Colonic mucosa (tissue), 4 donors: ENCODE data around the gene PDZD2. TPM values are rescaled to one million over a fixed set of nuclear protein-coding genes. Genes with fewer than 3 reads are reported as not detected.

ENCODE experiments used
- DNase-seq: peaks from one replicate; pipeline ENCODE4 v3.0.0-alpha.2; 2020
- H3K27ac ChIP-seq: fragments of 200-600 bp; one replicate; pipeline ENCODE4 v1.8.0; 2021
- H3K27me3 ChIP-seq: fragments of 200-600 bp; one replicate; pipeline ENCODE4 v1.8.0; 2021
- H3K36me3 ChIP-seq: fragments of 200-600 bp; one replicate; pipeline ENCODE4 v1.8.0; 2021
- H3K4me1 ChIP-seq: fragments of 200-600 bp; one replicate; pipeline ENCODE4 v1.8.0; 2021; ENCODE audit warnings: mild to moderate bottlenecking
- H3K4me3 ChIP-seq: fragments of 200-600 bp; one replicate; pipeline ENCODE4 v1.8.0; 2021
- H3K9ac ChIP-seq, 2 donors: one replicate each; pipeline ENCODE4 v1.7.0; 2013; ENCODE audit warnings: control low read depth in 2 of 2, low read depth in 2 of 2, low read length in 2 of 2
- H3K9me3 ChIP-seq: fragments of 200-600 bp; one replicate; pipeline ENCODE4 v1.8.0; 2021
- intact Hi-C: fragments of 100-400 bp; cut with DNase I; formaldehyde crosslinking; loops from one replicate; pipeline ENCODE4 v1.14.1; 2022
- total RNA-seq, 2 donors: library from RNA; stranded (reverse); fragmentation: NEBNext Ultra II Directional in 1 of 2; extraction: Animal tissue kit (Norgen Biotek cat#: 25700) in 1 of 2; gene quantifications; one replicate each; pipeline ENCODE4 v1.2.1, GENCODE V29; 2021
- TF ChIP-seq, protein P1 (sequence below): fragments of 200-600 bp; IDR thresholded peaks from one replicate; pipeline ENCODE4 v1.8.0; 2022; ENCODE audit warnings: antibody characterized with exemption, mild to moderate bottlenecking
- donor health status: healthy.
- donor health status: DM: no; HTN: no; CAD: no.
- donor health status: DM: no; HTN: no; CAD: no.

The PDZD2 gene
- total RNA-seq, 2 donors from 2014 or later: 1.8 to 2.3 TPM

DNA sequence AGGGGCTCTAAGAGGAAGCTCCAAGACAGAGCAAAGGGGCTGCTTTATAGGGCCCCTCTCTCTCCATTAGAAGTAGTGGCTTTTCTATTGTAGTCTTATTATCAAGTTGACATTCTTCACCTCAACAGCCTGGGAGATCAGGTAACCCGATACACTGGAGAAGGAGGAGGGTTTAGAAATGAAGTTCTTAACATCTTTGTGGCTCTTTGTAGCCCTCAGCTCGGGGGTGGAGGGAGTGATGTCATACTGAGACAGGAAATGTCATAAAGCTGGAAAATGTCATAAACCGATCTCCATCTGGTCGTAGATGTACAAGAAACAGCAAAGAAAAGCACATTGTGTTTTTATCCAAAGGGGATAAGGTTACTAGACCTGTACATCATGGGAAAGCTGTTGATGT is 17.9 kb downstream of the PDZD2 start:
- H3K27me3 ChIP-seq: no peaks in the 10 kb centered on the region
- no peak overlapping the region for H3K4me3 ChIP-seq
- H3K27ac ChIP-seq: no peak overlapping the region
- H3K36me3 ChIP-seq: no peaks in the 10 kb centered on the region
- no peak overlapping the region for H3K9ac ChIP-seq
- DNase-seq: no peak
- TF ChIP-seq, protein P1, sequence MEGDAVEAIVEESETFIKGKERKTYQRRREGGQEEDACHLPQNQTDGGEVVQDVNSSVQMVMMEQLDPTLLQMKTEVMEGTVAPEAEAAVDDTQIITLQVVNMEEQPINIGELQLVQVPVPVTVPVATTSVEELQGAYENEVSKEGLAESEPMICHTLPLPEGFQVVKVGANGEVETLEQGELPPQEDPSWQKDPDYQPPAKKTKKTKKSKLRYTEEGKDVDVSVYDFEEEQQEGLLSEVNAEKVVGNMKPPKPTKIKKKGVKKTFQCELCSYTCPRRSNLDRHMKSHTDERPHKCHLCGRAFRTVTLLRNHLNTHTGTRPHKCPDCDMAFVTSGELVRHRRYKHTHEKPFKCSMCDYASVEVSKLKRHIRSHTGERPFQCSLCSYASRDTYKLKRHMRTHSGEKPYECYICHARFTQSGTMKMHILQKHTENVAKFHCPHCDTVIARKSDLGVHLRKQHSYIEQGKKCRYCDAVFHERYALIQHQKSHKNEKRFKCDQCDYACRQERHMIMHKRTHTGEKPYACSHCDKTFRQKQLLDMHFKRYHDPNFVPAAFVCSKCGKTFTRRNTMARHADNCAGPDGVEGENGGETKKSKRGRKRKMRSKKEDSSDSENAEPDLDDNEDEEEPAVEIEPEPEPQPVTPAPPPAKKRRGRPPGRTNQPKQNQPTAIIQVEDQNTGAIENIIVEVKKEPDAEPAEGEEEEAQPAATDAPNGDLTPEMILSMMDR: no peak
- H3K9me3 ChIP-seq: no peaks in the 10 kb centered on the region
- intact Hi-C loops: no loop called here
- no peaks in the 10 kb centered on the region for H3K4me1 ChIP-seq

DNA sequence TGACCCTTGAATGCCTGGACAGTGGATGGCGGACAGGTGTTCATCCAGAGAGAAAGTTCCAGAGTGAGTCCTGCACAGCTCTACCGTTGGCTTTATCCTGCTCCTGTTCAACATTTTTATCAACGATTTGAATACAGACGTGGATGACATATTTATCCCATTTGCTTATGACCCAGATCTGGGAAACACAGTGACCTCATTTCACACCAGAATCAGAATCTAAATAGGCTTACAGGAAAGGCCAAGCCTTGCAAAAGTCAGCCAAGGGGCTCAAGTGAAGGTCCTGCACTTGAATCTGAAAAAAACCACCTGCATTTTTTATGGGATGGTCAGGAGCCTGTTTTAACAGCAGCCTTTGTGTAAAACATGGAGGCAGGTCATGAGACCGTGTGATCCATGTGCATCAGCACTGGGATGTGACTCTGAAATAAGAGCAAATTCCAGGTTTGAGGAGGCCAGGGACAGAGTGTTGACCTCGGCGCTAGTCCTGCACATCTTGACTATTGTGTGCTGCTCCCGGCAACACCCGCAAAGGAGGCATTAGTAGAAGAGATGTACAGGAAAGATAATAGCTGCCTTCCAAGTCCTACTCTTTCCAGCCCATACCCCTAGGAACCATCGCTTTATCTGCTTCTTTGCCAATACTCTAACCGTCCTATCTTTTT is 18.5 kb downstream of the PDZD2 start:
- no peaks in the 10 kb centered on the region for H3K36me3 ChIP-seq
- no peak overlapping the region for H3K27ac ChIP-seq
- H3K4me3 ChIP-seq: no peak overlapping the region
- H3K27me3 ChIP-seq: no peaks in the 10 kb centered on the region
- H3K4me1 ChIP-seq: no peaks in the 10 kb centered on the region
- TF ChIP-seq, protein P1: no peak
- no peak overlapping the region for H3K9ac ChIP-seq
- intact Hi-C loops: no loop called here
- DNase-seq: no peak
- no peaks in the 10 kb centered on the region for H3K9me3 ChIP-seq

DNA sequence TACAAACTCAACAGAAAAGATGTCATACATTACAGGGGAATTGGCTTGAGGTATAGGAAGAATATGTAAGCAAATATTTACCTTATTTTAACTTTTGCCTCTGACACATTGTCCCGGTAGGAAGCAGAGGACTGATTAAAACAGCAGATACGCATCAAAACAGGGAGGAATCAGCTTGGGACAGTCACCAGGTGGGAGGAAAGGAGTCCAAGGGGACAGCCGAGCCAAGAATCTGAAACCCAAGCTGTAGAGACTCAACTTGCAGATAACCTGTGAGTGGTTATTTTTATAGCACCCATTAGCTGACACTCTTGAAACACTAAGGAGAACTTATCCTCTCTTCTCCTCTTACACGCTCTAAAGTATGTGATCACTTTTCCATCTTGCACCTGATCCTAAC is 22.3 kb downstream of the PDZD2 start:
- Histone ChIP-seq H3K27me3 (no peaks in the 10 kb centered on the region), H3K4me1 (no peaks in the 10 kb centered on the region), H3K9ac (no peak overlapping the region), H3K9me3 (no peaks in the 10 kb centered on the region), H3K4me3 (no peak overlapping the region), H3K27ac (no peak overlapping the region), H3K36me3 (no peaks in the 10 kb centered on the region)
- intact Hi-C loops: no loop called here
- no peak for DNase-seq
- TF ChIP-seq, protein P1: no peak

DNA sequence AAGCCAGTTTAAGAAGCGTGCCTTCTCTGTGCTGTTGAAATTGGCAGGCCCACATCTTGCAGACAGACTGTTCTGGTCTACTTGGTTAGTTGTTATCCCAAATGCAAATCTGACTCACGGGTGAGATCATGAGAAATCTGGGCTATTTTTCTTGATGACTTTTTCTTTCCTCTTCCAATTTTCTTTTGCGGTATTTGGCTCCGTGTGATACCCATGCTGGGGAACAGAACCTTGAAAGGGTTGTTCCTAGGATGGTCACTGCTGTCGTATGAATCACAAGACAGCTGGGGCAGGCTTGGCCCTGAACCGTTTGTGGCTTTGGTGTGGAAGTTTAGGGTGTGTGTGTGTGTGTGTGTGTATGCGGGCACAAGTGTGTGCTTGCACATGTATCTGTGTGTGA is 24.6 kb downstream of the PDZD2 start:
- TF ChIP-seq, protein P1: no peak
- Histone ChIP-seq H3K27ac (no peak overlapping the region), H3K4me3 (no peak overlapping the region), H3K4me1 (no peaks in the 10 kb centered on the region), H3K9ac (no peak overlapping the region), H3K9me3 (no peaks in the 10 kb centered on the region), H3K36me3 (no peaks in the 10 kb centered on the region), H3K27me3 (no peaks in the 10 kb centered on the region)
- no peak for DNase-seq
- intact Hi-C loops: no loop called here

DNA sequence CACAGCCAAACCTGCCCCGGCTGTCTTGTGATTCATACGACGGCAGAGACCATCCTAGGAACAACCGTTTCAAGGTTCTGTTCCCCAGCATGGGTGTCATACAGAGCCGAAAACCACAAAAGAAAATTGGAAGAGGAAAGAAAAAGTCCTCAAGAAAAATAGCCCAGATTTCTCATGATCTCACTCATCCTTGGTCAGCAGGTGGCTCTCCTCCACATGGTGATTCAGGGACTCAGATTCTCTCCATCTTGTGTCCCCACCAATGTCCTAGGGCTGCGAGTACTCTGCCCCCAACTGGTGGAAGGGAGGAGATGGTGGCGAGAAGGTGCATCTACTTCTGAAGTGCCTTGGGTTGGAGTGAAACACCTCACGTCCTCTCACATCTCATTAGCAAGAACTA is 25.6 kb downstream of the PDZD2 start:
- intact Hi-C loops: no loop called here
- no peaks in the 10 kb centered on the region for H3K36me3 ChIP-seq
- no peaks in the 10 kb centered on the region for H3K9me3 ChIP-seq
- no peak overlapping the region for H3K9ac ChIP-seq
- H3K4me1 ChIP-seq: no peaks in the 10 kb centered on the region
- H3K4me3 ChIP-seq: no peak overlapping the region
- H3K27me3 ChIP-seq: no peaks in the 10 kb centered on the region
- no peak for DNase-seq
- no peak overlapping the region for H3K27ac ChIP-seq
- TF ChIP-seq, protein P1: no peak
